K562 (cell line): ENCODE data around the gene ECI2.

Experiments
- CTCF ChIP-seq, 3 experiments: IDR thresholded peaks in 2 of 3; conservative IDR thresholded peaks in 1 of 3; 2 replicates each; pipeline ENCODE4 v1.5.1; 2011 to 2012; ENCODE audit warnings: low read length in 3 of 3, mild to moderate bottlenecking in 3 of 3, control low read depth in 2 of 3, improper control_type of control experiment in 1 of 3, inconsistent platforms in 1 of 3, low read depth in 1 of 3, mixed read lengths in 1 of 3, moderate library complexity in 1 of 3; ENCODE audit not compliant: insufficient read depth in 2 of 3
- TARDBP ChIP-seq: fragments of 450-650 bp; IDR thresholded peaks from 2 replicates; pipeline ENCODE4 v1.6.1; 2016
- ZBTB1 ChIP-seq: sonication (generic); formaldehyde crosslinking; IDR thresholded peaks from 2 replicates; pipeline ENCODE4 v1.8.1; 2023; ENCODE audit warnings: missing genetic modification reagents, low read depth, mild to moderate bottlenecking, borderline replicate concordance

- no peak for TF ChIP-seq TARDBP
- TF ChIP-seq CTCF (IDR thresholded peaks at IDR 0.05 in 2 of 3, conservative IDR thresholded peaks at IDR 0.05 in 1 of 3; ENCODE audit: insufficient read depth in 2 of 3, low read depth in 1 of 3, low read length in 3 of 3): no peak
- no peak for TF ChIP-seq ZBTB1
These were observed 2.8 kb upstream of the ECI2 start for GRCh38 chr6:4138186-4138585.
